HepG2 (cell line): ENCODE data around the gene DUSP21. TPM values are rescaled to one million over a fixed set of nuclear protein-coding genes. Genes with fewer than 3 reads are reported as not detected.
"Not testable (repeated sequence)": the region's sequence is repeated elsewhere in the genome, so short reads cannot be mapped to it uniquely, and the experiment has no call there.

ENCODE experiments used
- ATAC-seq: fragments of 200-7000 bp; cut with Tn5 transposase; 3 replicates; pipeline ENCODE4 v1.9.1; 2020; ENCODE audit warnings: mild to moderate bottlenecking, moderate library complexity
- BruUV-seq: library from RNA; stranded (reverse); fragments of 400-500 nt; replicated peaks from 2 replicates; lab custom pipeline; 2021; lab: Mats Ljungman, UMichigan
- CTCF ChIA-PET: fragments of 300-600 bp; formaldehyde crosslinking; extraction: SDS; loops from one replicate; lab custom pipeline; 2021; ENCODE audit warnings: low total read pairs, inconsistent platforms, low intra/inter-chr PET ratio; lab: Yijun Ruan, JAX
- POLR2A ChIA-PET: fragments of 350-600 bp; sonication (Branson Sonifier 250); formaldehyde crosslinking; loops from one replicate; lab custom pipeline; 2020; ENCODE audit warnings: antibody characterized with exemption, inconsistent platforms; lab: Yijun Ruan, JAX
- DNase-seq: peaks from one replicate; pipeline ENCODE4 v3.0.0-alpha.2; 2015; ENCODE audit warnings: low spot score
- FAIRE-seq: peaks from 3 replicates; lab custom pipeline; 2011; peaks lifted over from hg19 to GRCh38; lab: Jason Lieb, UNC
- H2AFZ ChIP-seq: one replicate; pipeline ENCODE4 v1.6.1; 2011; ENCODE audit warnings: low read length, inconsistent platforms
- H3K27ac ChIP-seq: fragments of 300-600 bp; 3 replicates; pipeline ENCODE4 v1.8.0; 2011; ENCODE audit warnings: mixed run types, mild to moderate bottlenecking, mixed read lengths, low read length, inconsistent platforms; ENCODE audit not compliant: insufficient read depth; ENCODE audit errors: extremely low read length
- H3K27me3 ChIP-seq, 2 experiments: fragments of 200-600 bp in 1 of 2; 2 replicates in 1 of 2; 3 replicates in 1 of 2; pipeline versions ENCODE4 v1.6.0 to v1.8.0; 2011; ENCODE audit warnings: low read length in 2 of 2, mild to moderate bottlenecking in 2 of 2, moderate library complexity in 2 of 2, inconsistent platforms in 1 of 2; ENCODE audit not compliant: insufficient read depth in 2 of 2, control insufficient read depth in 1 of 2
- H3K36me3 ChIP-seq, 2 experiments: fragments of 200-600 bp in 1 of 2; replicated peaks in 1 of 2; 2 replicates in 1 of 2; 3 replicates in 1 of 2; pipeline versions ENCODE4 v1.5.1 to v1.8.0; 2011; ENCODE audit warnings: low read length in 2 of 2, inconsistent platforms in 1 of 2; ENCODE audit not compliant: insufficient read depth in 2 of 2, control insufficient read depth in 1 of 2
- H3K4me1 ChIP-seq: 2 replicates; pipeline ENCODE4 v1.5.1; 2012; ENCODE audit warnings: low read length, inconsistent platforms; ENCODE audit not compliant: insufficient read depth
- H3K4me2 ChIP-seq: 2 replicates; pipeline ENCODE4 v1.6.0; 2011; ENCODE audit warnings: low read depth, low read length, inconsistent platforms
- H3K4me3 ChIP-seq, 3 experiments: fragments of 200-600 bp in 1 of 3; sonication (generic), shearing (Covaris generic) in 1 of 3; replicated peaks in 1 of 3; 2 replicates each; pipeline ENCODE4 v1.5.1; 2011 to 2016; ENCODE audit warnings: low read length in 3 of 3, inconsistent platforms in 2 of 3, low read depth in 2 of 3, mild to moderate bottlenecking in 2 of 3, control low read depth in 1 of 3, mixed read lengths in 1 of 3; ENCODE audit not compliant: insufficient read depth in 1 of 3
- H3K79me2 ChIP-seq: one replicate; pipeline ENCODE4 v1.6.1; 2011; ENCODE audit warnings: low read length, inconsistent platforms; ENCODE audit not compliant: insufficient read depth
- H3K9ac ChIP-seq: 2 replicates; pipeline ENCODE4 v1.6.0; 2011; ENCODE audit warnings: mild to moderate bottlenecking, low read depth, low read length, inconsistent platforms; ENCODE audit not compliant: insufficient read depth
- H3K9me3 ChIP-seq: 2 replicates; pipeline ENCODE4 v1.5.1; 2012; ENCODE audit warnings: mild to moderate bottlenecking, low read length
- H4K20me1 ChIP-seq: 2 replicates; pipeline ENCODE4 v1.6.0; 2011; ENCODE audit warnings: inconsistent platforms, mild to moderate bottlenecking, low read length, moderate library complexity; ENCODE audit not compliant: insufficient read depth
- MYC ChIP-seq: sonication (generic); formaldehyde crosslinking; IDR thresholded peaks from 2 replicates; pipeline ENCODE4 v1.9.0; 2021; ENCODE audit warnings: missing genetic modification reagents, borderline replicate concordance
- SAFB2 ChIP-seq: sonication (generic); formaldehyde crosslinking; IDR thresholded peaks from 2 replicates; pipeline ENCODE4 v1.5.1; 2020; ENCODE audit warnings: missing genetic modification reagents, low read depth, mild to moderate bottlenecking, borderline replicate concordance
- SMARCE1 ChIP-seq: fragments of 450-650 bp; IDR thresholded peaks from 2 replicates; pipeline ENCODE4 v1.6.1; 2017; ENCODE audit warnings: borderline replicate concordance
- WGBS: methylation state at CpG from one replicate; pipeline ENCODE4 v1.1.6; 2017; ENCODE audit warnings: low lambda C conversion rate; 5-methylcytosine and 5-hydroxymethylcytosine counted together
- in situ Hi-C: cut with HindIII; loops from 2 replicates; pipeline ENCODE4 v1.10.0; 2017; ENCODE audit warnings: low pct_unique_long_range_greater_than_20kb; ENCODE audit not compliant: extremely low pct_ligation_motif_present
- intact Hi-C: fragments of 100-400 bp; cut with micrococcal nuclease; formaldehyde crosslinking; loops from one replicate; pipeline ENCODE4 v1.10.0; 2022; ENCODE audit not compliant: unreplicated experiment
- polyA plus RNA-seq, 8 experiments: library from polyadenylated mRNA; depleted of rRNA in 3 of 8; stranded (reverse) in 7 of 8; unstranded in 1 of 8; fragments of >200 nt; fragmentation: Illumina TruSeq in 4 of 8; extraction: Trizol in 4 of 8; gene quantifications; 2 replicates each; pipeline versions ENCODE4 v1.2.1 to v1.2.3, GENCODE V29; 2011 to 2016; ENCODE audit warnings: low read depth in 4 of 8, missing spikeins in 1 of 8, mixed read lengths in 1 of 8; ENCODE audit not compliant: insufficient read depth in 1 of 8
- total RNA-seq, 5 experiments: library from RNA; depleted of rRNA; stranded (reverse); fragments of >200 nt; fragmentation: Illumina TruSeq; extraction: Trizol; gene quantifications; 2 replicates each; pipeline ENCODE4 v1.2.3, GENCODE V29; 2016; ENCODE audit warnings: low read depth in 1 of 5
- TF ChIP-seq, protein P1 (sequence below): sonication (generic); formaldehyde crosslinking; IDR thresholded peaks from 2 replicates; pipeline ENCODE4 v1.4.0; 2020; ENCODE audit warnings: missing genetic modification reagents
- TF ChIP-seq, protein P2 (sequence below): sonication (generic); formaldehyde crosslinking; IDR thresholded peaks from one replicate; pipeline ENCODE4 v1.5.1; 2020; ENCODE audit warnings: mild to moderate bottlenecking, missing genetic modification reagents; ENCODE audit errors: not compliant biosample characterization
- TF ChIP-seq, protein P3 (sequence below): sonication (generic); formaldehyde crosslinking; IDR thresholded peaks from 2 replicates; pipeline ENCODE4 v1.8.1; 2023; ENCODE audit warnings: mild to moderate bottlenecking, inconsistent platforms, moderate library complexity, missing genetic modification reagents, borderline replicate concordance

DUSP21 gene
- total and polyA plus RNA-seq, 2 of the 13 experiments (the other 11 are each of a cell fraction or from before 2014, with no cell fraction given): not detected

- CTCF ChIA-PET, ATAC-seq, intact Hi-C loops, H3K27me3 ChIP-seq, BruUV-seq, H3K4me2 ChIP-seq, H3K36me3 ChIP-seq, FAIRE-seq, H3K9me3 ChIP-seq, DNase-seq, POLR2A ChIA-PET, H3K9ac ChIP-seq, in situ Hi-C loops, H3K27ac ChIP-seq, H3K4me3 ChIP-seq, H2AFZ ChIP-seq: not testable (repeated sequence)
- Histone ChIP-seq H4K20me1 (peaks cover 12% of the 10 kb centered on the region; the same call in 1 of the 2 replicates), H3K79me2 (peaks cover 80% of the 10 kb centered on the region), H3K4me1 (peaks cover 10% of the 10 kb centered on the region)
- 95% methylated on average over 10 of the region's 10 CpGs for WGBS
Measured at GRCh38 chrX:44890687-44891086, 46.9 kb downstream of the DUSP21 start.

- DNase-seq: no peak
- POLR2A ChIA-PET: no interaction called here
- peaks cover 10% of the 10 kb centered on the region for H3K4me1 ChIP-seq
- 91% methylated on average over 6 of the region's 6 CpGs for WGBS
- no peaks in the 10 kb centered on the region for H3K36me3 ChIP-seq
- FAIRE-seq: no peak
- H3K27me3 ChIP-seq: no peaks in the 10 kb centered on the region
- ATAC-seq: no peak
- H3K9ac ChIP-seq: no peak overlapping the region
- peaks cover 81% of the 10 kb centered on the region for H3K79me2 ChIP-seq
- no peak overlapping the region for H3K4me2 ChIP-seq
- no peak overlapping the region for H2AFZ ChIP-seq
- intact Hi-C loops (no loop called here), in situ Hi-C loops (no loop called here)
- BruUV-seq: no TSS peak
- no peaks in the 10 kb centered on the region for H3K9me3 ChIP-seq
- H4K20me1 ChIP-seq: peaks cover 12% of the 10 kb centered on the region; the same call in 1 of the 2 replicates
- CTCF ChIA-PET: no interaction called here
- no peak overlapping the region for H3K27ac ChIP-seq
- H3K4me3 ChIP-seq: no peak overlapping the region
- TF ChIP-seq, protein P1, sequence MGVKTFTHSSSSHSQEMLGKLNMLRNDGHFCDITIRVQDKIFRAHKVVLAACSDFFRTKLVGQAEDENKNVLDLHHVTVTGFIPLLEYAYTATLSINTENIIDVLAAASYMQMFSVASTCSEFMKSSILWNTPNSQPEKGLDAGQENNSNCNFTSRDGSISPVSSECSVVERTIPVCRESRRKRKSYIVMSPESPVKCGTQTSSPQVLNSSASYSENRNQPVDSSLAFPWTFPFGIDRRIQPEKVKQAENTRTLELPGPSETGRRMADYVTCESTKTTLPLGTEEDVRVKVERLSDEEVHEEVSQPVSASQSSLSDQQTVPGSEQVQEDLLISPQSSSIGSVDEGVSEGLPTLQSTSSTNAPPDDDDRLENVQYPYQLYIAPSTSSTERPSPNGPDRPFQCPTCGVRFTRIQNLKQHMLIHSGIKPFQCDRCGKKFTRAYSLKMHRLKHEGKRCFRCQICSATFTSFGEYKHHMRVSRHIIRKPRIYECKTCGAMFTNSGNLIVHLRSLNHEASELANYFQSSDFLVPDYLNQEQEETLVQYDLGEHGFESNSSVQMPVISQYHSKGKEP (CRISPR knock-in tag): no peak
- TF ChIP-seq, protein P2, sequence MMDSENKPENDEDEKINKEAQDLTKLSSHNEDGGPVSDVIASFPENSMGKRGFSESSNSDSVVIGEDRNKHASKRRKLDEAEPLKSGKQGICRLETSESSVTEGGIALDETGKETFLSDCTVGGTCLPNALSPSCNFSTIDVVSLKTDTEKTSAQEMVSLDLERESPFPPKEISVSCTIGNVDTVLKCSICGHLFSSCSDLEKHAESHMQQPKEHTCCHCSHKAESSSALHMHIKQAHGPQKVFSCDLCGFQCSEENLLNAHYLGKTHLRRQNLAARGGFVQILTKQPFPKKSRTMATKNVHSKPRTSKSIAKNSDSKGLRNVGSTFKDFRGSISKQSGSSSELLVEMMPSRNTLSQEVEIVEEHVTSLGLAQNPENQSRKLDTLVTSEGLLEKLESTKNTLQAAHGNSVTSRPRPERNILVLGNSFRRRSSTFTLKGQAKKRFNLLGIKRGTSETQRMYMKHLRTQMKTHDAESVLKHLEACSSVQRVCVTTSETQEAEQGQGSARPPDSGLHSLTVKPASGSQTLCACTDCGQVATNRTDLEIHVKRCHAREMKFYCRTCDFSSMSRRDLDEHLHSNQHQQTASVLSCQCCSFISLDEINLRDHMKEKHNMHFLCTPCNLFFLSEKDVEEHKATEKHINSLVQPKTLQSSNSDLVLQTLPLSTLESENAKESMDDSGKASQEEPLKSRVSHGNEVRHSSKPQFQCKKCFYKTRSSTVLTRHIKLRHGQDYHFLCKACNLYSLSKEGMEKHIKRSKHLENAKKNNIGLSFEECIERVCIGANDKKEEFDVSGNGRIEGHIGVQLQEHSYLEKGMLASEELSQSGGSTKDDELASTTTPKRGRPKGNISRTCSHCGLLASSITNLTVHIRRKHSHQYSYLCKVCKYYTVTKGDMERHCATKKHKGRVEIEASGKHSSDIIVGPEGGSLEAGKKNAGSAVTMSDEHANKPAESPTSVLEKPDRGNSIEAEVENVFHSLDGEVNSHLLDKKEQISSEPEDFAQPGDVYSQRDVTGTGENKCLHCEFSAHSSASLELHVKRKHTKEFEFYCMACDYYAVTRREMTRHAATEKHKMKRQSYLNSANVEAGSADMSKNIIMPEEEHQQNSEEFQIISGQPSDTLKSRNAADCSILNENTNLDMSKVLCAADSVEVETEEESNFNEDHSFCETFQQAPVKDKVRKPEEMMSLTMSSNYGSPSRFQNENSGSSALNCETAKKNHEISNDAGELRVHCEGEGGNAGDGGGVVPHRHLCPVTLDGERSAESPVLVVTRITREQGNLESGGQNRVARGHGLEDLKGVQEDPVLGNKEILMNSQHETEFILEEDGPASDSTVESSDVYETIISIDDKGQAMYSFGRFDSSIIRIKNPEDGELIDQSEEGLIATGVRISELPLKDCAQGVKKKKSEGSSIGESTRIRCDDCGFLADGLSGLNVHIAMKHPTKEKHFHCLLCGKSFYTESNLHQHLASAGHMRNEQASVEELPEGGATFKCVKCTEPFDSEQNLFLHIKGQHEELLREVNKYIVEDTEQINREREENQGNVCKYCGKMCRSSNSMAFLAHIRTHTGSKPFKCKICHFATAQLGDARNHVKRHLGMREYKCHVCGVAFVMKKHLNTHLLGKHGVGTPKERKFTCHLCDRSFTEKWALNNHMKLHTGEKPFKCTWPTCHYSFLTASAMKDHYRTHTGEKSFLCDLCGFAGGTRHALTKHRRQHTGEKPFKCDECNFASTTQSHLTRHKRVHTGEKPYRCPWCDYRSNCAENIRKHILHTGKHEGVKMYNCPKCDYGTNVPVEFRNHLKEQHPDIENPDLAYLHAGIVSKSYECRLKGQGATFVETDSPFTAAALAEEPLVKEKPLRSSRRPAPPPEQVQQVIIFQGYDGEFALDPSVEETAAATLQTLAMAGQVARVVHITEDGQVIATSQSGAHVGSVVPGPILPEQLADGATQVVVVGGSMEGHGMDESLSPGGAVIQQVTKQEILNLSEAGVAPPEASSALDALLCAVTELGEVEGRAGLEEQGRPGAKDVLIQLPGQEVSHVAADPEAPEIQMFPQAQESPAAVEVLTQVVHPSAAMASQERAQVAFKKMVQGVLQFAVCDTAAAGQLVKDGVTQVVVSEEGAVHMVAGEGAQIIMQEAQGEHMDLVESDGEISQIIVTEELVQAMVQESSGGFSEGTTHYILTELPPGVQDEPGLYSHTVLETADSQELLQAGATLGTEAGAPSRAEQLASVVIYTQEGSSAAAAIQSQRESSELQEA (CRISPR knock-in tag): no peak
- TF ChIP-seq, protein P3, sequence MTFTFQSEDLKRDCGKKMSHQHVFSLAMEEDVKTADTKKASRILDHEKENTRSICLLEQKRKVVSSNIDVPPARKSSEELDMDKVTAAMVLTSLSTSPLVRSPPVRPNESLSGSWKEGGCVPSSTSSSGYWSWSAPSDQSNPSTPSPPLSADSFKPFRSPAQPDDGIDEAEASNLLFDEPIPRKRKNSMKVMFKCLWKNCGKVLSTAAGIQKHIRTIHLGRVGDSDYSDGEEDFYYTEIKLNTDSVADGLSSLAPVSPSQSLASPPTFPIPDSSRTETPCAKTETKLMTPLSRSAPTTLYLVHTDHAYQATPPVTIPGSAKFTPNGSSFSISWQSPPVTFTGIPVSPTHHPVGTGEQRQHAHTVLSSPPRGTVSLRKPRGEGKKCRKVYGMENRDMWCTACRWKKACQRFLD (CRISPR knock-in tag): no peak
- no peak for TF ChIP-seq SMARCE1
- no peak for TF ChIP-seq MYC (CRISPR knock-in tag)
- TF ChIP-seq SAFB2 (CRISPR knock-in tag): no peak
Measured at GRCh38 chrX:44891642-44892041, 47.8 kb downstream of the DUSP21 start.
